ENCODE results near the gene AP1M1.

DNA sequence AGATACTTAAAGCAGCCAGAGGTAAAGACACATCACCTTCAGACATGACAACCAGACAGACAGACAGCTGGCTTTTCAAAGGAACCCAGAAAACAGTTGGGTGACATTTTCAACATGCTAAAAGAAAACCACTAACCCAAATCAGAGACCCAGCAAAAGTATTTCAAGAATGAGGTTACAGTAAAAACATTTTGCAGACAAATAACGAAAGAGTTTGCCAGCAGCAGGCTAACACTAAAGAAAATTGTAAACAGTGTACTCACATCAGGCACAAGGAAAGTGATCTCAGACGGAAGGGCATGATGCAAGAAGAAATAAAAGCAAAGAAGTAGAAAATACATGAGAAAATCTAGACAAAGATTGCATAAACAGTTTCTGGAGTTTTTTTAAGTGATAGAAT lies 46.4 kb downstream of the AP1M1 start:
- TF ChIP-seq, protein P1, sequence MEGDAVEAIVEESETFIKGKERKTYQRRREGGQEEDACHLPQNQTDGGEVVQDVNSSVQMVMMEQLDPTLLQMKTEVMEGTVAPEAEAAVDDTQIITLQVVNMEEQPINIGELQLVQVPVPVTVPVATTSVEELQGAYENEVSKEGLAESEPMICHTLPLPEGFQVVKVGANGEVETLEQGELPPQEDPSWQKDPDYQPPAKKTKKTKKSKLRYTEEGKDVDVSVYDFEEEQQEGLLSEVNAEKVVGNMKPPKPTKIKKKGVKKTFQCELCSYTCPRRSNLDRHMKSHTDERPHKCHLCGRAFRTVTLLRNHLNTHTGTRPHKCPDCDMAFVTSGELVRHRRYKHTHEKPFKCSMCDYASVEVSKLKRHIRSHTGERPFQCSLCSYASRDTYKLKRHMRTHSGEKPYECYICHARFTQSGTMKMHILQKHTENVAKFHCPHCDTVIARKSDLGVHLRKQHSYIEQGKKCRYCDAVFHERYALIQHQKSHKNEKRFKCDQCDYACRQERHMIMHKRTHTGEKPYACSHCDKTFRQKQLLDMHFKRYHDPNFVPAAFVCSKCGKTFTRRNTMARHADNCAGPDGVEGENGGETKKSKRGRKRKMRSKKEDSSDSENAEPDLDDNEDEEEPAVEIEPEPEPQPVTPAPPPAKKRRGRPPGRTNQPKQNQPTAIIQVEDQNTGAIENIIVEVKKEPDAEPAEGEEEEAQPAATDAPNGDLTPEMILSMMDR (IDR thresholded peaks at IDR 0.05), result no peak
- TF ChIP-seq POLR2A (IDR thresholded peaks at IDR 0.05), result no peak
